IMR-90 (cell line): ENCODE results near the gene TIMM9. TPM values are rescaled to one million over a fixed set of nuclear protein-coding genes. Genes with fewer than 3 reads are reported as not detected.

Source experiments
- ATAC-seq: fragments of 200-7000 bp; cut with Tn5 transposase; 2 replicates; pipeline ENCODE4 v1.9.1; 2020; ENCODE audit warnings: low read depth, mild to moderate bottlenecking, moderate library complexity
- BruUV-seq: library from RNA; stranded (reverse); fragments of 400-500 nt; replicated peaks from 2 replicates; lab custom pipeline; 2021; lab: Mats Ljungman, UMichigan
- CTCF ChIA-PET: fragments of 300-600 bp; formaldehyde crosslinking; extraction: SDS; loops from one replicate; lab custom pipeline; 2021; ENCODE audit warnings: antibody characterized with exemption; lab: Yijun Ruan, JAX
- POLR2A ChIA-PET: fragments of 300-600 bp; sonication (Branson Sonifier 250); formaldehyde crosslinking; loops from one replicate; lab custom pipeline; 2022; ENCODE audit warnings: antibody characterized with exemption; ENCODE audit not compliant: unreplicated experiment; lab: Charles Lee
- DNase-seq: peaks from one replicate; pipeline ENCODE4 v3.0.0; 2013
- H2AFZ ChIP-seq: replicated peaks from 2 replicates; pipeline ENCODE3; 2013; ENCODE audit warnings: low read length, mild to moderate bottlenecking; ENCODE audit not compliant: poor library complexity
- H2AK5ac ChIP-seq: 2 replicates; pipeline ENCODE4 v1.6.1; 2013; ENCODE audit warnings: low read depth, low read length, inconsistent platforms
- H2AK9ac ChIP-seq: replicated peaks from 2 replicates; pipeline ENCODE3; 2013; ENCODE audit warnings: mild to moderate bottlenecking, low read depth, low read length, moderate library complexity; ENCODE audit not compliant: poor library complexity
- H2BK120ac ChIP-seq: 2 replicates; pipeline ENCODE4 v1.6.1; 2013; ENCODE audit warnings: low read depth, low read length, inconsistent platforms
- H2BK15ac ChIP-seq: 3 replicates; pipeline ENCODE4 v1.6.1; 2013; ENCODE audit warnings: low read depth, low read length, inconsistent platforms
- H2BK20ac ChIP-seq: 2 replicates; pipeline ENCODE4 v1.6.1; 2013; ENCODE audit warnings: low read depth, mild to moderate bottlenecking, inconsistent platforms, low read length, moderate library complexity
- H2BK5ac ChIP-seq: 2 replicates; pipeline ENCODE4 v1.6.1; 2013; ENCODE audit warnings: mild to moderate bottlenecking, low read depth, low read length, inconsistent platforms; ENCODE audit not compliant: poor library complexity, severe bottlenecking
- H3K14ac ChIP-seq: replicated peaks from 2 replicates; pipeline ENCODE4 v1.6.1; 2013; ENCODE audit warnings: low read depth, low read length, inconsistent platforms
- H3K18ac ChIP-seq: 2 replicates; pipeline ENCODE4 v1.6.1; 2013; ENCODE audit warnings: low read depth, low read length, control low read depth
- H3K23ac ChIP-seq: 2 replicates; pipeline ENCODE4 v1.6.1; 2013; ENCODE audit warnings: low read depth, low read length, inconsistent platforms
- H3K27ac ChIP-seq: 2 replicates; pipeline ENCODE4 v1.5.1; 2013; ENCODE audit warnings: mild to moderate bottlenecking, control low read depth, low read length; ENCODE audit not compliant: insufficient read depth
- H3K27me3 ChIP-seq: 2 replicates; pipeline ENCODE4 v1.6.1; 2013; ENCODE audit warnings: low read length; ENCODE audit not compliant: control insufficient read depth, insufficient read depth
- H3K36me3 ChIP-seq: 2 replicates; pipeline ENCODE4 v1.6.1; 2013; ENCODE audit warnings: low read length, mixed read lengths; ENCODE audit not compliant: control insufficient read depth, insufficient read depth
- H3K4ac ChIP-seq: 2 replicates; pipeline ENCODE4 v1.6.1; 2013; ENCODE audit warnings: low read depth, low read length, inconsistent platforms
- H3K4me1 ChIP-seq: 2 replicates; pipeline ENCODE4 v1.6.1; 2013; ENCODE audit warnings: low read length, mixed read lengths; ENCODE audit not compliant: control insufficient read depth, insufficient read depth
- H3K4me2 ChIP-seq: 2 replicates; pipeline ENCODE4 v1.6.1; 2013; ENCODE audit warnings: low read depth, mild to moderate bottlenecking, control low read depth, low read length, moderate library complexity
- H3K4me3 ChIP-seq: 2 replicates; pipeline ENCODE4 v1.5.1; 2013; ENCODE audit warnings: low read depth, mild to moderate bottlenecking, control low read depth, low read length, moderate library complexity; ENCODE audit not compliant: insufficient read depth
- H3K56ac ChIP-seq: 2 replicates; pipeline ENCODE4 v1.6.1; 2013; ENCODE audit warnings: low read length, inconsistent platforms; ENCODE audit not compliant: insufficient read depth; ENCODE audit errors: extremely low read depth
- H3K79me1 ChIP-seq, 2 experiments: 2 replicates each; pipeline ENCODE4 v1.6.1; 2013; ENCODE audit warnings: low read length in 2 of 2, inconsistent platforms in 1 of 2, low read depth in 1 of 2
- H3K9ac ChIP-seq: 2 replicates; pipeline ENCODE4 v1.6.1; 2013; ENCODE audit warnings: low read depth, low read length, control low read depth
- H3K9me1 ChIP-seq: 2 replicates; pipeline ENCODE4 v1.6.1; 2013; ENCODE audit warnings: low read length, inconsistent platforms; ENCODE audit not compliant: insufficient read depth
- H3K9me3 ChIP-seq: 2 replicates; pipeline ENCODE4 v1.6.1; 2013; ENCODE audit warnings: low read length; ENCODE audit not compliant: control insufficient read depth, insufficient read depth
- H4K20me1 ChIP-seq: 2 replicates; pipeline ENCODE4 v1.6.1; 2013; ENCODE audit warnings: low read length, inconsistent platforms; ENCODE audit not compliant: insufficient read depth
- H4K5ac ChIP-seq: 2 replicates; pipeline ENCODE4 v1.6.1; 2013; ENCODE audit warnings: mild to moderate bottlenecking, low read depth, low read length, control low read depth
- H4K8ac ChIP-seq, 2 experiments: 2 replicates each; pipeline ENCODE4 v1.6.1; 2013; ENCODE audit warnings: low read depth in 2 of 2, low read length in 2 of 2, control low read depth in 1 of 2, inconsistent platforms in 1 of 2
- H4K91ac ChIP-seq: 2 replicates; pipeline ENCODE4 v1.6.1; 2013; ENCODE audit warnings: low read depth, low read length, inconsistent platforms; ENCODE audit not compliant: insufficient read depth
- BHLHE40 ChIP-seq: fragments of 150-350 bp; IDR thresholded peaks from 2 replicates; pipeline ENCODE4 v1.6.1; 2016; ENCODE audit warnings: mild to moderate bottlenecking, low read depth, low read length
- CEBPB ChIP-seq: IDR thresholded peaks from 2 replicates; pipeline ENCODE4 v1.6.1; 2012; ENCODE audit warnings: low read depth, low read length, improper control_type of control experiment
- CHD1 ChIP-seq: IDR thresholded peaks from 2 replicates; pipeline ENCODE4 v1.6.1; 2012; ENCODE audit warnings: low read depth, low read length, improper control_type of control experiment
- CTCF ChIP-seq: conservative IDR thresholded peaks from 2 replicates; pipeline ENCODE4 v1.5.1; 2012; ENCODE audit warnings: mild to moderate bottlenecking, low read depth, low read length, improper control_type of control experiment
- ELK1 ChIP-seq: fragments of 150-350 bp; IDR thresholded peaks from 2 replicates; pipeline ENCODE4 v1.6.1; 2016; ENCODE audit warnings: low read depth, mild to moderate bottlenecking, low read length, moderate library complexity, borderline replicate concordance
- FOS ChIP-seq: fragments of 150-350 bp; IDR thresholded peaks from 2 replicates; pipeline ENCODE4 v1.6.1; 2016; ENCODE audit warnings: low read depth, low read length
- MAFK ChIP-seq: IDR thresholded peaks from 2 replicates; pipeline ENCODE4 v1.6.1; 2012; ENCODE audit warnings: low read depth, low read length, improper control_type of control experiment
- MAZ ChIP-seq: IDR thresholded peaks from 2 replicates; pipeline ENCODE4 v1.6.1; 2012; ENCODE audit warnings: low read depth, mild to moderate bottlenecking, low read length, improper control_type of control experiment, moderate library complexity, borderline replicate concordance
- MXI1 ChIP-seq: IDR thresholded peaks from 2 replicates; pipeline ENCODE4 v1.6.1; 2012; ENCODE audit warnings: low read depth, mild to moderate bottlenecking, low read length, moderate library complexity, borderline replicate concordance
- NFE2L2 ChIP-seq: fragments of 150-350 bp; IDR thresholded peaks from 2 replicates; pipeline ENCODE4 v1.6.1; 2016; ENCODE audit warnings: low read depth, mild to moderate bottlenecking, low read length
- POLR2A ChIP-seq: IDR thresholded peaks from 2 replicates; pipeline ENCODE4 v1.6.1; 2012; ENCODE audit warnings: mild to moderate bottlenecking, low read depth, low read length
- RAD21 ChIP-seq: IDR thresholded peaks from 2 replicates; pipeline ENCODE4 v1.6.1; 2012; ENCODE audit warnings: low read length, improper control_type of control experiment
- RCOR1 ChIP-seq: IDR thresholded peaks from 2 replicates; pipeline ENCODE4 v1.6.1; 2012; ENCODE audit warnings: mild to moderate bottlenecking, low read length, improper control_type of control experiment; ENCODE audit not compliant: insufficient replicate concordance
- RFX5 ChIP-seq: IDR thresholded peaks from 2 replicates; pipeline ENCODE4 v1.8.0; 2012; ENCODE audit warnings: low read depth, mild to moderate bottlenecking, low read length, moderate library complexity
- SMC3 ChIP-seq: fragments of 150-350 bp; IDR thresholded peaks from 2 replicates; pipeline ENCODE4 v1.6.1; 2016; ENCODE audit warnings: low read depth, mild to moderate bottlenecking, antibody characterized with exemption, low read length, moderate library complexity
- USF2 ChIP-seq: fragments of 150-350 bp; IDR thresholded peaks from 2 replicates; pipeline ENCODE4 v1.6.1; 2017; ENCODE audit warnings: mild to moderate bottlenecking, antibody characterized with exemption, low read length, low read depth
- WGBS, 2 experiments: methylation state at CpG; one replicate each; pipeline versions ENCODE4 v1.1.5 to v1.1.7; 2013; ENCODE audit warnings: missing lambda C conversion rate in 2 of 2; ENCODE audit not compliant: insufficient read length in 1 of 2; ENCODE audit errors: extremely low coverage in 2 of 2; 5-methylcytosine and 5-hydroxymethylcytosine counted together
- dilution Hi-C: fragments of 300-500 bp; cut with HindIII; formaldehyde crosslinking; loops from one replicate; pipeline ENCODE4 v1.14.3; 2018; ENCODE audit warnings: low sequenced_read_pairs; ENCODE audit not compliant: unreplicated experiment
- in situ Hi-C: fragments of 300-500 bp; cut with MboI; formaldehyde crosslinking; loops from 3 replicates; pipeline ENCODE4 v1.14.3; 2019; ENCODE audit warnings: low sequenced_read_pairs, inconsistent platforms, mixed read lengths
- intact Hi-C: fragments of 100-400 bp; cut with micrococcal nuclease; formaldehyde crosslinking; loops from 2 replicates; pipeline ENCODE4 v1.10.0; 2022
- polyA plus RNA-seq, 3 experiments: library from polyadenylated mRNA; depleted of rRNA; stranded (reverse); fragments of >200 nt; gene quantifications; 2 replicates each; pipeline ENCODE4 v1.2.3, GENCODE V29; 2012; ENCODE audit warnings: low replicate concordance in 1 of 3
- total RNA-seq: library from RNA; depleted of rRNA; stranded (reverse); fragments of >200 nt; gene quantifications from 2 replicates; pipeline ENCODE4 v1.2.3, GENCODE V29; 2012

The TIMM9 gene
- total and polyA plus RNA-seq, 2 of the 4 experiments (the other 2 are of a cell fraction): 23.7 to 27.8 TPM

GRCh38 chr14:58364316-58364715 lies 63.0 kb downstream of the TIMM9 start:
- no peak overlapping the region for H3K9ac ChIP-seq
- no peak overlapping the region for H2AFZ ChIP-seq
- H3K4me2 ChIP-seq: no peak overlapping the region
- no peak overlapping the region for H3K23ac ChIP-seq
- no peak overlapping the region for H3K27ac ChIP-seq
- dilution Hi-C loops (no loop called here), in situ Hi-C loops (no loop called here), intact Hi-C loops (loop anchor here (5.0 kb wide), 1 partner anchor 47 kb away; no protein-coding TSS in a partner anchor)
- H2AK9ac ChIP-seq: no peak overlapping the region
- 100% methylated on average over 1 of the region's 4 CpGs; no CpG with 5 or more reads in 1 of the 2 experiments for WGBS, 2 experiments
- H3K36me3 ChIP-seq: peaks cover 28% of the 10 kb centered on the region
- no peak overlapping the region for H3K4ac ChIP-seq
- no peaks in the 10 kb centered on the region for H4K20me1 ChIP-seq
- ChIA-PET POLR2A (no interaction called here), CTCF (no interaction called here)
- H3K56ac ChIP-seq: no peak overlapping the region
- no peaks in the 10 kb centered on the region for H3K79me1 ChIP-seq
- no peaks in the 10 kb centered on the region for H3K4me1 ChIP-seq
- ATAC-seq (no peak), DNase-seq (no peak)
- no peak overlapping the region for H3K14ac ChIP-seq
- H3K4me3 ChIP-seq: no peak overlapping the region
- no peaks in the 10 kb centered on the region for H3K27me3 ChIP-seq
- H4K91ac ChIP-seq: no peak overlapping the region
- no peaks in the 10 kb centered on the region for H3K9me1 ChIP-seq
- H4K5ac ChIP-seq: no peak overlapping the region
- H2BK5ac ChIP-seq: no peak overlapping the region
- TF ChIP-seq RAD21 (no peak), USF2 (no peak), BHLHE40 (no peak), MAFK (no peak), RCOR1 (no peak), MAZ (no peak), POLR2A (no peak), RFX5 (no peak), NFE2L2 (no peak), CEBPB (no peak), FOS (no peak), CTCF (no peak), ELK1 (no peak), CHD1 (no peak), MXI1 (no peak), SMC3 (no peak)
- no peak overlapping the region for H3K18ac ChIP-seq
- no peak overlapping the region for H2BK120ac ChIP-seq
- no peak overlapping the region for H2BK15ac ChIP-seq
- no peaks in the 10 kb centered on the region for H3K9me3 ChIP-seq
- no peak overlapping the region for H2AK5ac ChIP-seq
- H2BK20ac ChIP-seq: no peak overlapping the region
- no TSS peak for BruUV-seq
- no peak overlapping the region for H4K8ac ChIP-seq
